DND-41 (cell line): ENCODE results near the gene EPB41L3.

Experiments
- ATAC-seq: fragments of 200-7000 bp; cut with Tn5 transposase; 3 replicates; pipeline ENCODE4 v1.9.1; 2021; ENCODE audit warnings: low read depth; ENCODE audit not compliant: insufficient read depth
- DNase-seq: peaks from one replicate; pipeline ENCODE4 v3.0.0-alpha.2; 2020
- H2AFZ ChIP-seq: 2 replicates; pipeline ENCODE4 v1.6.0; 2012; ENCODE audit warnings: low read depth, low read length
- H3K27ac ChIP-seq: 2 replicates; pipeline ENCODE4 v1.5.1; 2012; ENCODE audit warnings: low read length, inconsistent platforms
- H3K27me3 ChIP-seq: fragments of 200-600 bp; sonication (generic); 2 replicates; pipeline ENCODE4 v1.6.0; 2012; ENCODE audit warnings: low read length, mild to moderate bottlenecking, inconsistent platforms; ENCODE audit not compliant: insufficient read depth, poor library complexity
- H3K36me3 ChIP-seq: 2 replicates; pipeline ENCODE4 v1.5.1; 2012; ENCODE audit warnings: low read length, inconsistent platforms; ENCODE audit not compliant: insufficient read depth
- H3K4me1 ChIP-seq: 2 replicates; pipeline ENCODE4 v1.5.1; 2012; ENCODE audit warnings: mild to moderate bottlenecking, low read length; ENCODE audit not compliant: insufficient read depth
- H3K4me2 ChIP-seq: 2 replicates; pipeline ENCODE4 v1.6.0; 2012; ENCODE audit warnings: mild to moderate bottlenecking, moderate library complexity, low read length, inconsistent platforms; ENCODE audit not compliant: insufficient read depth
- H3K4me3 ChIP-seq, 2 experiments: fragments of 200-600 bp in 1 of 2; shearing (Covaris generic) in 1 of 2; 2 replicates each; pipeline ENCODE4 v1.5.1; 2012 to 2016; ENCODE audit warnings: inconsistent platforms in 2 of 2, low read length in 2 of 2, mild to moderate bottlenecking in 2 of 2, low read depth in 1 of 2, moderate library complexity in 1 of 2
- H3K79me2 ChIP-seq: 2 replicates; pipeline ENCODE4 v1.6.0; 2012; ENCODE audit warnings: low read length, inconsistent platforms; ENCODE audit not compliant: insufficient read depth
- H3K9ac ChIP-seq: 2 replicates; pipeline ENCODE4 v1.6.0; 2012; ENCODE audit warnings: low read depth, mild to moderate bottlenecking, inconsistent platforms, low read length, moderate library complexity
- H3K9me3 ChIP-seq: 2 replicates; pipeline ENCODE4 v1.5.1; 2012; ENCODE audit warnings: low read length, moderate library complexity, mild to moderate bottlenecking, inconsistent platforms; ENCODE audit not compliant: insufficient read depth, severe bottlenecking
- H4K20me1 ChIP-seq: 2 replicates; pipeline ENCODE4 v1.6.0; 2012; ENCODE audit warnings: low read length; ENCODE audit not compliant: insufficient read depth
- EZH2 ChIP-seq: IDR thresholded peaks from 3 replicates; pipeline ENCODE4 v1.6.1; 2012; ENCODE audit warnings: borderline replicate concordance, low read depth, mild to moderate bottlenecking, moderate library complexity, low read length, inconsistent platforms; ENCODE audit not compliant: severe bottlenecking
- TF ChIP-seq, protein P1 (sequence below): IDR thresholded peaks from 2 replicates; pipeline ENCODE4 v1.5.1; 2012; ENCODE audit warnings: borderline replicate concordance, low read length, moderate library complexity, mild to moderate bottlenecking; ENCODE audit not compliant: poor library complexity, severe bottlenecking; ENCODE audit errors: extremely low read depth

The EPB41L3 gene

DNA sequence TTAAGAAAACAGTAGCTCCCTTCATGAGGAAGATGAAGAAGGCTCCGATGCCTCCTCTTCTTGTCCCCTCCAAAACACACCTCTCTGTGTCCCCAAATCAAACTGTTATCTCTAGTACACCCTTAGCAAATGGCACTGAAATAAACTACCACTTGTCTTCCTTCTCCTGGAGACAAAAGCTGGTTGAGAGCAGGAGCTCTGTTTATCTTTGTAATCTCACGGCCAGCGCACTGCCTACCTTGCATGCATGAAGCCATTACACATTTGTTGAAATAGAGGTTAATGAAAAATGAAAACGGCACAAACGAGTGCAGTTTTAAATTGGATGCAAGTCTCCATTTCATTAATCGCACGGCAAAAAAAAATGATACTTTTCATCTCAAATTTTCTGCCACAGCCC is 113.7 kb downstream of the EPB41L3 start:
- H3K79me2 ChIP-seq = no peaks in the 10 kb centered on the region
- no peaks in the 10 kb centered on the region for H3K9me3 ChIP-seq
- no peak for ATAC-seq
- no peak overlapping the region for H2AFZ ChIP-seq
- TF ChIP-seq, protein P1, sequence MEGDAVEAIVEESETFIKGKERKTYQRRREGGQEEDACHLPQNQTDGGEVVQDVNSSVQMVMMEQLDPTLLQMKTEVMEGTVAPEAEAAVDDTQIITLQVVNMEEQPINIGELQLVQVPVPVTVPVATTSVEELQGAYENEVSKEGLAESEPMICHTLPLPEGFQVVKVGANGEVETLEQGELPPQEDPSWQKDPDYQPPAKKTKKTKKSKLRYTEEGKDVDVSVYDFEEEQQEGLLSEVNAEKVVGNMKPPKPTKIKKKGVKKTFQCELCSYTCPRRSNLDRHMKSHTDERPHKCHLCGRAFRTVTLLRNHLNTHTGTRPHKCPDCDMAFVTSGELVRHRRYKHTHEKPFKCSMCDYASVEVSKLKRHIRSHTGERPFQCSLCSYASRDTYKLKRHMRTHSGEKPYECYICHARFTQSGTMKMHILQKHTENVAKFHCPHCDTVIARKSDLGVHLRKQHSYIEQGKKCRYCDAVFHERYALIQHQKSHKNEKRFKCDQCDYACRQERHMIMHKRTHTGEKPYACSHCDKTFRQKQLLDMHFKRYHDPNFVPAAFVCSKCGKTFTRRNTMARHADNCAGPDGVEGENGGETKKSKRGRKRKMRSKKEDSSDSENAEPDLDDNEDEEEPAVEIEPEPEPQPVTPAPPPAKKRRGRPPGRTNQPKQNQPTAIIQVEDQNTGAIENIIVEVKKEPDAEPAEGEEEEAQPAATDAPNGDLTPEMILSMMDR = no peak
- no peak for TF ChIP-seq EZH2
- H3K27ac ChIP-seq = no peak overlapping the region
- H3K27me3 ChIP-seq = no peaks in the 10 kb centered on the region
- H3K4me3 ChIP-seq = no peak overlapping the region
- no peaks in the 10 kb centered on the region for H3K4me1 ChIP-seq
- H4K20me1 ChIP-seq = no peaks in the 10 kb centered on the region
- H3K4me2 ChIP-seq = no peak overlapping the region
- no peak overlapping the region for H3K9ac ChIP-seq
- no peaks in the 10 kb centered on the region for H3K36me3 ChIP-seq
- no peak for DNase-seq

GRCh38 chr18:5429681-5430080 is 114.1 kb downstream of the EPB41L3 start:
- H3K4me3 ChIP-seq = no peak overlapping the region
- H3K36me3 ChIP-seq = no peaks in the 10 kb centered on the region
- no peaks in the 10 kb centered on the region for H4K20me1 ChIP-seq
- DNase-seq = no peak
- no peaks in the 10 kb centered on the region for H3K27me3 ChIP-seq
- H3K9me3 ChIP-seq = no peaks in the 10 kb centered on the region
- no peak overlapping the region for H3K27ac ChIP-seq
- H3K9ac ChIP-seq = no peak overlapping the region
- H2AFZ ChIP-seq = no peak overlapping the region
- H3K4me2 ChIP-seq = no peak overlapping the region
- no peaks in the 10 kb centered on the region for H3K79me2 ChIP-seq
- ATAC-seq = no peak
- no peaks in the 10 kb centered on the region for H3K4me1 ChIP-seq
- TF ChIP-seq, protein P1 = no peak
- no peak for TF ChIP-seq EZH2

- no peak overlapping the region for H3K4me2 ChIP-seq
- H3K9ac ChIP-seq = no peak overlapping the region
- no peak overlapping the region for H2AFZ ChIP-seq
- H3K9me3 ChIP-seq = no peaks in the 10 kb centered on the region
- no peak overlapping the region for H3K4me3 ChIP-seq
- ATAC-seq = no peak
- H3K79me2 ChIP-seq = no peaks in the 10 kb centered on the region
- no peaks in the 10 kb centered on the region for H3K27me3 ChIP-seq
- no peaks in the 10 kb centered on the region for H3K36me3 ChIP-seq
- TF ChIP-seq, protein P1 = no peak
- TF ChIP-seq EZH2 = no peak
- no peak overlapping the region for H3K27ac ChIP-seq
- no peaks in the 10 kb centered on the region for H3K4me1 ChIP-seq
- DNase-seq = no peak
- H4K20me1 ChIP-seq = no peaks in the 10 kb centered on the region
These were observed 118.1 kb downstream of the EPB41L3 start for GRCh38 chr18:5425721-5426120.
